Loucy (cell line): ENCODE results near the gene SLC15A1.
"Not testable (repeated sequence)": the region's sequence is repeated elsewhere in the genome, so short reads cannot be mapped to it uniquely, and the experiment has no call there.

ENCODE experiments used
- H2AFZ ChIP-seq: fragments of 200-600 bp; sonication (generic); 2 replicates; pipeline ENCODE4 v1.6.0; 2016; ENCODE audit warnings: antibody characterized with exemption, mild to moderate bottlenecking, low read length, moderate library complexity
- H3F3A ChIP-seq: fragments of 200-600 bp; 2 replicates; pipeline ENCODE4 v1.6.0; 2016; ENCODE audit warnings: antibody characterized with exemption, low read depth, mild to moderate bottlenecking
- H3K27me3 ChIP-seq: fragments of 200-600 bp; sonication (generic); 2 replicates; pipeline ENCODE4 v1.6.1; 2014; ENCODE audit warnings: low read length, mild to moderate bottlenecking; ENCODE audit not compliant: insufficient read depth, poor library complexity, severe bottlenecking
- H3K36me3 ChIP-seq: fragments of 200-600 bp; sonication (generic); 2 replicates; pipeline ENCODE4 v1.6.1; 2016; ENCODE audit warnings: low read length; ENCODE audit not compliant: insufficient read depth
- H3K4me1 ChIP-seq: fragments of 200-600 bp; sonication (generic); 2 replicates; pipeline ENCODE4 v1.5.1; 2014; ENCODE audit warnings: low read length, mild to moderate bottlenecking; ENCODE audit not compliant: insufficient read depth, poor library complexity, severe bottlenecking
- H3K4me2 ChIP-seq: fragments of 200-600 bp; sonication (generic); 2 replicates; pipeline ENCODE4 v1.6.0; 2014; ENCODE audit warnings: antibody characterized with exemption, low read length, low read depth, mild to moderate bottlenecking; ENCODE audit not compliant: poor library complexity, severe bottlenecking
- H3K4me3 ChIP-seq: fragments of 200-600 bp; sonication (generic); 2 replicates; pipeline ENCODE4 v1.5.1; 2014; ENCODE audit warnings: low read length, mild to moderate bottlenecking, mixed read lengths; ENCODE audit not compliant: poor library complexity, severe bottlenecking
- H3K79me2 ChIP-seq: fragments of 200-600 bp; sonication (generic); 2 replicates; pipeline ENCODE4 v1.6.1; 2014; ENCODE audit warnings: low read length; ENCODE audit not compliant: insufficient read depth
- H3K9ac ChIP-seq: fragments of 200-600 bp; sonication (generic); 2 replicates; pipeline ENCODE4 v1.6.0; 2014; ENCODE audit warnings: mild to moderate bottlenecking, low read depth, low read length, moderate library complexity; ENCODE audit not compliant: poor library complexity, severe bottlenecking
- H3K9me2 ChIP-seq: fragments of 200-600 bp; sonication (generic); replicated peaks from 2 replicates; pipeline ENCODE4 v1.6.1; 2016; ENCODE audit warnings: low read depth, low read length, mixed read lengths
- H3K9me3 ChIP-seq: fragments of 200-600 bp; sonication (generic); 2 replicates; pipeline ENCODE4 v1.6.1; 2014; ENCODE audit warnings: mild to moderate bottlenecking, antibody characterized with exemption, low read length, low read depth; ENCODE audit not compliant: insufficient read depth
- H4K20me1 ChIP-seq: fragments of 200-600 bp; sonication (generic); 2 replicates; pipeline ENCODE4 v1.6.0; 2014; ENCODE audit warnings: antibody characterized with exemption, low read length, mild to moderate bottlenecking; ENCODE audit not compliant: insufficient read depth, poor library complexity, severe bottlenecking
- EZH2phosphoT487 ChIP-seq: fragments of 200-600 bp; IDR thresholded peaks from 2 replicates; pipeline ENCODE4 v1.6.1; 2018; ENCODE audit warnings: antibody characterized with exemption, mild to moderate bottlenecking, moderate library complexity, borderline replicate concordance
- TF ChIP-seq, protein P1 (sequence below): fragments of 200-600 bp; sonication (generic); conservative IDR thresholded peaks from 2 replicates; pipeline ENCODE4 v1.5.1; 2014; ENCODE audit warnings: mild to moderate bottlenecking, antibody characterized with exemption, low read length

SLC15A1 gene

DNA sequence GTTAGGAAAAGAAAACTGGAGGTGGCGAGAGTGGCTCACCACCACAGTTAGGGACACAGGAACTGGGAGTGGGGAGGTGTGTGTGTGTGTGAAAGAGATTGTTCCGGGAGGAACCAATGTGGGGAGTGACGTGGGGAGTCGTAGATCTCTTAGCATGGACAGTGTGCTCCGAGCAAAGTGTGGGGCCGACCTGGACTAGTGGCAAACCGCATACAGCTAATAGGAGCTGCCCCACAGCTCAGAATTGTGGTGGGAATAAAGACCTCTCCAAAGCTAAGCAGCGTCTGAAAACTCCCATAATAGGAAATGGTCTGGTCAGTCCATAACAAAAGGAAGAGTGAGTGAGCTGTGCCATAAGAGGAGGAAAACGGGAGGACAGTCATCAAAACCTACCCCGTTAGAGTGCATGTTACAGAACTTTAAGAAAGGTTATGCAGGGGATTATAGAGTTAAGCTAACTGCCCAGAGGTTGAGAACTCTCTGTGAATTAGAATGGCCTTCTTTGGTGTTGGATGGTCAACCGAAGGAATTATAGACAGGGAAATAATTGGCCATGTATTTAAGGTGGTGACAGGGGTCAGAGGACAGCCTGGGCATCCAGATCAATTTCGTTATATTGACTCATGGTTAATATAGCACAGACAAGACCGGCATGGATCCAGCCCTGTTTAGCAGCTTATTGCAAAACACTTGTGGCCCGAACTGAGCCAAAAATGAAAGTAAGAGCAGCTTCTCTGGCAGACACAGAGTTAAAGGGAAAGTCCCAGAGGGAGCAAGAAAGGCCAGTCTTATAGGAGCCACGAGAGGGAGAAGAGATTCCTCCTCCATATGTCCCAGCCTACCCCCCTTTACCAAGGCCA is 8.9 kb upstream of the SLC15A1 start:
- H3K79me2 ChIP-seq = no peaks in the 10 kb centered on the region
- H3K4me2 ChIP-seq = peak overlapping the region; percentile 44
- H3K9me3 ChIP-seq = no peaks in the 10 kb centered on the region
- H4K20me1 ChIP-seq = no peaks in the 10 kb centered on the region
- no peak overlapping the region for H3K9ac ChIP-seq
- no peak overlapping the region for H2AFZ ChIP-seq
- H3K36me3 ChIP-seq = no peaks in the 10 kb centered on the region
- no peaks in the 10 kb centered on the region for H3K4me1 ChIP-seq
- no peaks in the 10 kb centered on the region for H3K9me2 ChIP-seq
- no peaks in the 10 kb centered on the region for H3K27me3 ChIP-seq
- no peak for TF ChIP-seq EZH2phosphoT487
- TF ChIP-seq, protein P1, sequence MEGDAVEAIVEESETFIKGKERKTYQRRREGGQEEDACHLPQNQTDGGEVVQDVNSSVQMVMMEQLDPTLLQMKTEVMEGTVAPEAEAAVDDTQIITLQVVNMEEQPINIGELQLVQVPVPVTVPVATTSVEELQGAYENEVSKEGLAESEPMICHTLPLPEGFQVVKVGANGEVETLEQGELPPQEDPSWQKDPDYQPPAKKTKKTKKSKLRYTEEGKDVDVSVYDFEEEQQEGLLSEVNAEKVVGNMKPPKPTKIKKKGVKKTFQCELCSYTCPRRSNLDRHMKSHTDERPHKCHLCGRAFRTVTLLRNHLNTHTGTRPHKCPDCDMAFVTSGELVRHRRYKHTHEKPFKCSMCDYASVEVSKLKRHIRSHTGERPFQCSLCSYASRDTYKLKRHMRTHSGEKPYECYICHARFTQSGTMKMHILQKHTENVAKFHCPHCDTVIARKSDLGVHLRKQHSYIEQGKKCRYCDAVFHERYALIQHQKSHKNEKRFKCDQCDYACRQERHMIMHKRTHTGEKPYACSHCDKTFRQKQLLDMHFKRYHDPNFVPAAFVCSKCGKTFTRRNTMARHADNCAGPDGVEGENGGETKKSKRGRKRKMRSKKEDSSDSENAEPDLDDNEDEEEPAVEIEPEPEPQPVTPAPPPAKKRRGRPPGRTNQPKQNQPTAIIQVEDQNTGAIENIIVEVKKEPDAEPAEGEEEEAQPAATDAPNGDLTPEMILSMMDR = no peak
- no peaks in the 10 kb centered on the region for H3F3A ChIP-seq
- peak overlapping the region; percentile 31 for H3K4me3 ChIP-seq

GRCh38 chr13:98755729-98756128 is 3.3 kb upstream of the SLC15A1 start:
- H3K36me3 ChIP-seq = no peaks in the 10 kb centered on the region
- H3K4me1 ChIP-seq = no peaks in the 10 kb centered on the region
- TF ChIP-seq EZH2phosphoT487 = no peak
- TF ChIP-seq, protein P1 = no peak
- H3K27me3 ChIP-seq = no peaks in the 10 kb centered on the region
- no peaks in the 10 kb centered on the region for H4K20me1 ChIP-seq
- H3K4me3 ChIP-seq = no peak overlapping the region
- H3K9me3 ChIP-seq = no peaks in the 10 kb centered on the region
- H3F3A ChIP-seq = no peaks in the 10 kb centered on the region
- H3K79me2 ChIP-seq = no peaks in the 10 kb centered on the region
- no peak overlapping the region for H3K9ac ChIP-seq
- H2AFZ ChIP-seq = no peak overlapping the region
- no peak overlapping the region for H3K4me2 ChIP-seq
- H3K9me2 ChIP-seq = no peaks in the 10 kb centered on the region

GRCh38 chr13:98755116-98755515 is 2.6 kb upstream of the SLC15A1 start:
- Histone ChIP-seq H3K4me2 (no peak overlapping the region), H3K27me3 (no peaks in the 10 kb centered on the region), H3K79me2 (no peaks in the 10 kb centered on the region), H3K36me3 (no peaks in the 10 kb centered on the region), H3K9me3 (no peaks in the 10 kb centered on the region), H3K9me2 (no peaks in the 10 kb centered on the region), H3F3A (no peaks in the 10 kb centered on the region), H2AFZ (no peak overlapping the region), H3K4me3 (no peak overlapping the region), H4K20me1 (no peaks in the 10 kb centered on the region), H3K9ac (no peak overlapping the region), H3K4me1 (no peaks in the 10 kb centered on the region)
- TF ChIP-seq EZH2phosphoT487 = no peak
- TF ChIP-seq, protein P1 = no peak

GRCh38 chr13:98754468-98754867 is 2.0 kb upstream of the SLC15A1 start:
- H3K79me2 ChIP-seq, H4K20me1 ChIP-seq, H3F3A ChIP-seq, H3K4me3 ChIP-seq, H3K4me1 ChIP-seq, H3K4me2 ChIP-seq, H3K9me3 ChIP-seq, H3K9ac ChIP-seq, H3K36me3 ChIP-seq, H3K9me2 ChIP-seq, H2AFZ ChIP-seq, H3K27me3 ChIP-seq: not testable (repeated sequence)
